ENCODE results near the gene STRN.
"Not testable (repeated sequence)": the region's sequence is repeated elsewhere in the genome, so short reads cannot be mapped to it uniquely, and the experiment has no call there.

The STRN gene

GRCh38 chr2:36963734-36964133 is 2.6 kb downstream of the STRN start:
- DNase-seq (ENCODE audit: low read depth), result no peak

- no peak for DNase-seq (ENCODE audit: low read depth)
Measured at GRCh38 chr2:36963106-36963505, 3.2 kb downstream of the STRN start.

GRCh38 chr2:36960773-36961172 is 5.6 kb downstream of the STRN start:
- no peak for DNase-seq (ENCODE audit: low read depth)

- no peak for DNase-seq (ENCODE audit: low read depth)
Measured at GRCh38 chr2:36960005-36960675, 6.2 kb downstream of the STRN start.

GRCh38 chr2:36954977-36955607 is 11.2 kb downstream of the STRN start:
- no peak for DNase-seq (ENCODE audit: low read depth)

GRCh38 chr2:36952748-36953197 is 13.6 kb downstream of the STRN start:
- no peak for DNase-seq (ENCODE audit: low read depth)

- DNase-seq (ENCODE audit: low read depth), result no peak
Measured at GRCh38 chr2:36951574-36951973, 14.8 kb downstream of the STRN start.

- DNase-seq (ENCODE audit: low read depth), result no peak
Measured at GRCh38 chr2:36951027-36951518, 15.3 kb downstream of the STRN start.

GRCh38 chr2:36949845-36950244 is 16.5 kb downstream of the STRN start:
- no peak for DNase-seq (ENCODE audit: low read depth)

GRCh38 chr2:36945240-36945639 is 21.1 kb downstream of the STRN start:
- not testable (repeated sequence) for DNase-seq (ENCODE audit: low read depth)

- no peak for DNase-seq (ENCODE audit: low read depth)
Measured at GRCh38 chr2:36941867-36942266, 24.5 kb downstream of the STRN start.

GRCh38 chr2:36936526-36936925 is 29.8 kb downstream of the STRN start:
- DNase-seq (ENCODE audit: low read depth), result not testable (repeated sequence)

- DNase-seq (ENCODE audit: low read depth), result not testable (repeated sequence)
Measured at GRCh38 chr2:36931688-36932087, 34.6 kb downstream of the STRN start.

GRCh38 chr2:36930787-36931410 is 35.4 kb downstream of the STRN start:
- peak; percentile 40 for DNase-seq (ENCODE audit: low read depth)

- DNase-seq (ENCODE audit: low read depth), result not testable (repeated sequence)
Measured at GRCh38 chr2:36926175-36927132, 39.9 kb downstream of the STRN start.

GRCh38 chr2:36922629-36923028 is 43.7 kb downstream of the STRN start:
- DNase-seq (ENCODE audit: low read depth), result not testable (repeated sequence)

GRCh38 chr2:36921984-36922383 is 44.4 kb downstream of the STRN start:
- no peak for DNase-seq (ENCODE audit: low read depth)

GRCh38 chr2:36919041-36919837 is 47.1 kb downstream of the STRN start:
- DNase-seq (ENCODE audit: low read depth), result no peak

GRCh38 chr2:36918307-36918706 is 48.0 kb downstream of the STRN start:
- no peak for DNase-seq (ENCODE audit: low read depth)

GRCh38 chr2:36915627-36916026 is 50.7 kb downstream of the STRN start:
- no peak for DNase-seq (ENCODE audit: low read depth)

GRCh38 chr2:36912695-36913094 is 53.6 kb downstream of the STRN start:
- peak; percentile 2 for DNase-seq (ENCODE audit: low read depth)
